ENCODE results near the gene PODXL.
A peak's percentile ranks its signal among the peaks of the same experiment; 100 is the strongest.
"Not testable (repeated sequence)": the region's sequence is repeated elsewhere in the genome, so short reads cannot be mapped to it uniquely, and the experiment has no call there.

PODXL gene

DNA sequence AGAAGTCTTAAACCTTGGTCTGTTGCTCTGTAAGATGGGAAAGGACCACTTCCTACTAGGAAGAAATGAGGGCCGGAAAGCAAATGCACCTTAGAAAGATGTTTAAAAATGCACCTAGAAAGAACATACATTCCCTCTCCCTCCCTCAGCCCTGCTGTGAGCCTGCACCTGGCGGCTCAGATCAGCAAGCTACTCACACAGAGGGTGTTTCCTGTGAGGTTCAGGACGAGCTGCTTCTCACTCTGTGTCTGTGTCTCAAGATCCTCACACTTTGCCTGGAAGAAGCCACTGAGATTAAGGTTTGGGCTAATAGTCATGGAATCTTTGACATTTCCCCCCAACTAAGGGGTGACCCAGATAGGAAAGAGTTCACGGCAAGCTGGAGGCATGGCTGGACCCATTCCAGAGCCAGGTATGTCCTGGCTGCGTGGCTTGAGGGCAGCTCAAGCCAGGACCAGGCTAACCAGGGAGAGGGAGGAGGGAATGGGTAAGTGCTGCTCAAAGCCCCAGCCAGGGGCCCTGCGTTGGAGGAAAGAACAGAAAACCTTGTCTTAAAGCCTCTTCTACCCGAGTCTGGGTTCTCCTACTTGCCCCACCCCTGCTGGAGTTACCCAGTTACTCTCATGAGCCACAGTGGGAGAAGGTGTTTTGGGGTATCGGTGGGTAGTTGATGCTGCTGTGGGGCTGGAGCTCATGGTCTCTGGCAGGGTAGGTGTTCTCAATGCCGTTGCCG lies 47.5 kb downstream of the PODXL start:
- no peaks in the 10 kb centered on the region for H3K79me2 ChIP-seq (ENCODE audit: control insufficient read depth, insufficient read depth, low read length, unreplicated experiment)
- no peaks in the 10 kb centered on the region for H3K36me3 ChIP-seq (ENCODE audit: insufficient read depth, low read length)
- H3K27me3 ChIP-seq (ENCODE audit: insufficient read depth, low read length), result no peaks in the 10 kb centered on the region

DNA sequence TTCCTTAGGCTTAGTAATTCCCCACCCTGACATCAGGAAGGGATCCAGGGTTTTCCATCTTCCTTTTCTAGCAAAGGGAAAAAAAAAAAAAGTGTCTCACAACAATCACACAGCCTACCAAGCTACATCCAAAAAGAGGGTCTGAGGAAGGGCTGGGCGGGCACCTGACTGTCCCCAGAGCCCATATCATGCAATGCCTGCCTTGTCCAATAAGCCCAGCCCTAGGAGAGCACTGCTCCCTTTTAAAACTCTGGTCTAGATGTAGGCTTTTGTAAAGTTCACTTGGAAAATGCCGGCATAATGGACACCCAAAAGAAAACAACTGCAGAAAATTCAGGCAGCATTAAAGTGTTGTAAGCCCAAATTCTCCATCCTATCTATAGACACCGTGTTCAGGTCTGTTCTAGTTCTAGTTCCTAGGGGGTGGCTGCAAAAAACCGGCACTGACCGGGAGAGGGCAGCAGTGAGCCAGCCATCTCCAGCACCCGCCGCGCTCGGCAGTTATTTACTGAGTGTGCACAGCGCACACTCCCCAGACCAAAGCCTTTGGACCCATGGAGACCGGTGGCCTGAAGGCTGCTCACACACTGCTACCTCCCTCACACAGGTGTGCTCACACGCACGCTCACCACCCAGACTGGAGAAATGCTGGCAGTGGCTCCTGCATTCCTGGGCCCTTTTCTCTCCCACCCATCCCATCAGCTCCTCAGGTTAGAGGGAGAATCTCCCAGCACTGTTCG lies 48.7 kb downstream of the PODXL start:
- no peak overlapping the region for H2AFZ ChIP-seq (ENCODE audit: low read length, unreplicated experiment)
- H3K27ac ChIP-seq (ENCODE audit: low read depth, low read length), result no peak overlapping the region
- H3K27me3 ChIP-seq (ENCODE audit: insufficient read depth, low read length), result no peaks in the 10 kb centered on the region
- H3K4me3 ChIP-seq (ENCODE audit: low read depth, low read length), result no peak overlapping the region
- H3K36me3 ChIP-seq (ENCODE audit: insufficient read depth, low read length), result no peaks in the 10 kb centered on the region
- H3K79me2 ChIP-seq (ENCODE audit: control insufficient read depth, insufficient read depth, low read length, unreplicated experiment), result no peaks in the 10 kb centered on the region
- peaks cover 7% of the 10 kb centered on the region for H3K4me1 ChIP-seq (ENCODE audit: control insufficient read depth, insufficient read depth, low read length, unreplicated experiment)

More for the DNA sequence above, 47.5 kb downstream of the PODXL start:
- no peak overlapping the region for H3K27ac ChIP-seq (ENCODE audit: low read depth, low read length)
- H3K4me3 ChIP-seq (ENCODE audit: low read depth, low read length), result no peak overlapping the region
- H2AFZ ChIP-seq (ENCODE audit: low read length, unreplicated experiment), result no peak overlapping the region
- peaks cover 4% of the 10 kb centered on the region for H3K4me1 ChIP-seq (ENCODE audit: control insufficient read depth, insufficient read depth, low read length, unreplicated experiment)

DNA sequence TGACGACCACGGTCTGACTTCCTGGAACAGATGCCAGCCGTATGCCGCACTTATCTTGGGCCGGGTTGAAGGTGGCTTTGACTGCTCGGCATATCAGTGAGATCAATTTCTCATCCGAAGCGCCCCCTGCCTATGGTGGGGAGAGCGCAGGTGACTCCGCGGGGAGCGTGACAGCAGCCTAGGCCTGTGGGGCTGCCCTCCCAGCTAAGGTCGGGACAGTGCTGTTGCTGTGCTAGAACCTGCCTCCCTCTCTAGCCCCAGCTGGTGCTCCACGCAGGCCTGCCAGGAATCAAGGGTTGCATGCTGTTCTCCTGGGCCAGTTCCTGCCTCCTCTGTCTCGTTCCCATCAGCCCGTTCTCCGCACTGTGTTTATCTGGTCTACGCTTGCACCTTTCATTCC lies 49.8 kb downstream of the PODXL start:
- Histone ChIP-seq H3K4me3 (ENCODE audit: low read depth, low read length) (no peak overlapping the region), H3K36me3 (ENCODE audit: insufficient read depth, low read length) (no peaks in the 10 kb centered on the region), H3K27me3 (ENCODE audit: insufficient read depth, low read length) (no peaks in the 10 kb centered on the region), H3K4me1 (ENCODE audit: control insufficient read depth, insufficient read depth, low read length, unreplicated experiment) (peaks cover 11% of the 10 kb centered on the region), H3K27ac (ENCODE audit: low read depth, low read length) (no peak overlapping the region), H3K79me2 (ENCODE audit: control insufficient read depth, insufficient read depth, low read length, unreplicated experiment) (no peaks in the 10 kb centered on the region), H2AFZ (ENCODE audit: low read length, unreplicated experiment) (no peak overlapping the region)

DNA sequence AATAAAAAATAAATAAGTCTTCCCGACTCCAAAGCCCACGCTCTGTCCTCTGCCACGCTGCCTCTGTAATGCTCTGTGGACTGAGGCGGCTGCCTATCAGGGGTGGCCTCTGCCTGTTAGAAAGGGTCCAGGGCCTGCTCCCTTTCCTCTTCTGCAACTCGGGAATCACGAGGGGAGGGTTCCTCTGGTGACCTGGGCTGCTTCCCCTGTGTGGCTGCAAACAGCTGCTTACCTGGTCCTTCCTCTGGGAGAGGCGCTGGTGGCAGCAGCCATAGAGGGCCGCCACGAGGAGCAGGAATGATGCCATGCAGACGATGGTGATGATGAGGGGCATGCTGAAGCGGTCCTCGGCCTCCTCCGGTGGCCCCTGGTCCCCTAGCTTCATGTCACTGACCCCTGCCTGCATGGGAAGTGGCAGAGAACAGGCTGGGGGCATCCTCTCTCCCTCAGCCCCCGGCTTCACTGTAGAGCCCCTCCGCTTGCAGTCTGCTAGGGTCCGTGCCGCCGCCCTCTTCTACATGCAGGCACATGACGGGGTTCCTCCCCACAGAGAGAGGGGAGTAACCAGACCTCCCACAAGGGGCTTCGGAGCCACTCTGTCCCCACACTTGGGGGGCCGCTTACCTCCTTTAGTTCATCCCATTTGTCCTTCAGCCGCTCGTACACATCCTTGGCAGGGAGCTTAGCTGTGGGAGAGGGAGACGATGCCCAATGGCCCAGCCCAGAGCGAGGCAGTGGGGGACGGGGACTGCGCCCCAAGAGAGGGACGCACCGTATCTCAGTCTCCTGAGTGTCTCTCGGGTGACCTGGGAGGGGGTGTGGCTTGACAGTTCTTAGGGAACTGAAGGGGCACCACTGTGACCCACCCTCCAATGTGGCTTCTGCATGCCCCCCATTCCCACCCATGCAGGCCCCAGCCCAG lies 50.5 kb downstream of the PODXL start:
- no peaks in the 10 kb centered on the region for H3K27me3 ChIP-seq (ENCODE audit: insufficient read depth, low read length)
- no peaks in the 10 kb centered on the region for H3K79me2 ChIP-seq (ENCODE audit: control insufficient read depth, insufficient read depth, low read length, unreplicated experiment)
- H3K4me1 ChIP-seq (ENCODE audit: control insufficient read depth, insufficient read depth, low read length, unreplicated experiment), result peaks cover 11% of the 10 kb centered on the region
- H3K36me3 ChIP-seq (ENCODE audit: insufficient read depth, low read length), result no peaks in the 10 kb centered on the region
- H2AFZ ChIP-seq (ENCODE audit: low read length, unreplicated experiment), result no peak overlapping the region
- H3K27ac ChIP-seq (ENCODE audit: low read depth, low read length), result no peak overlapping the region
- no peak overlapping the region for H3K4me3 ChIP-seq (ENCODE audit: low read depth, low read length)

DNA sequence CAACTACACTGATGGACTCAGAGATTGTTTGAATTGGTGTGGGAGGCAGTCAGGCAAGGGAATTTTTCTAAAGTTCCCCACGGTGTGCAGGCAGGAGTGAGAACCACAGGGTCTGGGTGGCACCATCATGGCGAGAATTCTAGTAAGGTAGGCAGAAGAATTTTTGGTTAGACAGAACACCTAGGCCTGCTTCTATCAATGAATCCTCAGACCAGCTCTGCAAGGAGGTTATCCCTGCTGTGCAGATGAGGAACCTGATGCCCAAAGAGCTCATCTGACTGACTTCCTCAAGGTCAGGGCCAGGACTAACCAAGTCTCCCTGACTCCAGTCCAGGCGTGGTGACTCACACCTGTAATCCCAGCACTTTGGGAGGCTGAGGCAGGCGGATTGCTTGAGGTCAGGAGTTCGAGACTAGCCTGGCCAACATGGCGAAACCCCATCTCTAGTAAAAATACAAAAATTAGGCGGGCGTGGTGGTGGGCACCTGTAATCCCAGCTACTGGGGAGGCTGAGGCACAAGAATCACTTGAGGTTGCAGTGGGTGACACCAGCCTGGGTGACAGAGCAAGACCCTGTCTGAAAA lies 51.3 kb downstream of the PODXL start:
- not testable (repeated sequence) for H2AFZ ChIP-seq (ENCODE audit: low read length, unreplicated experiment); H3K79me2 ChIP-seq (ENCODE audit: control insufficient read depth, insufficient read depth, low read length, unreplicated experiment); H3K4me3 ChIP-seq (ENCODE audit: low read depth, low read length); H3K27ac ChIP-seq (ENCODE audit: low read depth, low read length); H3K27me3 ChIP-seq (ENCODE audit: insufficient read depth, low read length); H3K36me3 ChIP-seq (ENCODE audit: insufficient read depth, low read length)
- peaks cover 11% of the 10 kb centered on the region for H3K4me1 ChIP-seq (ENCODE audit: control insufficient read depth, insufficient read depth, low read length, unreplicated experiment)

DNA sequence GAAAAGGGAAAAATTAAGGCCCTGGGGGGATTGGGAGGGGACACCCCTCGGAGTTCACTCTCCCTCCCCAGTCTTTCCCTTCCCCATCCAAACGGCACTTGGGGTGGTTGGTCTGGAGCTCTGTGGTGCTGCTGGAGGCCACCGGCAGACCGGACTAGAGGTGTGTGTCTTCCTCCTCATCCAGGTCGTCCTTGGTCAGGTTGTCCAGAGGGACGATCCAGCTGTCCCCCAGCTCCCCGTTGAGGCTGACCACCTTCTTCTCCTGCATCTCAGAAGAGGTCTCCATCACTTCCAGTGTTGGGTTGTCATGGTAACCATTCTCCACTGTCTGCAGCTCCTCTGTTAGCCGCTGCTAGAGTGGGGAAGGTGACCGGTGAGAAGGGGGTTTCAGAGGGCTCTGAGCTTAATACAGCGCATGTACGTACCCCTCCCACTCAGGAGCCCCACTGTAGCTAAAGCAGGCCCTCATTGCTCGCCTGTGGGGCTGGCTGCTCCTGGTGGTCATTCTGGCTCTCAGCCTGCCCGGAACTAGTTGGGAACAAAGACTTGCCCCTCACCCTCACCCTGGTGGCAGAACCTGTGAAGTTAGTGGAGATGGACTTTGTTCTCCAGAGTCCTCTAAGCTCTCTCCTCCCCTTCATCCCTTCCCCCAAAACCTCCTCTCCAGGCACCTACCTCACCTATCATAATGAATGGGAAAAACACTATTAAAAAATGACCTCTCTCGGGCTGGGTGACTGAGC lies 52.1 kb downstream of the PODXL start:
- Histone ChIP-seq H2AFZ (ENCODE audit: low read length, unreplicated experiment) (no peak overlapping the region), H3K4me3 (ENCODE audit: low read depth, low read length) (no peak overlapping the region), H3K4me1 (ENCODE audit: control insufficient read depth, insufficient read depth, low read length, unreplicated experiment) (peaks cover 11% of the 10 kb centered on the region), H3K79me2 (ENCODE audit: control insufficient read depth, insufficient read depth, low read length, unreplicated experiment) (no peaks in the 10 kb centered on the region), H3K27me3 (ENCODE audit: insufficient read depth, low read length) (no peaks in the 10 kb centered on the region), H3K36me3 (ENCODE audit: insufficient read depth, low read length) (no peaks in the 10 kb centered on the region; the same call in 1 of the 2 replicates), H3K27ac (ENCODE audit: low read depth, low read length) (no peak overlapping the region)

DNA sequence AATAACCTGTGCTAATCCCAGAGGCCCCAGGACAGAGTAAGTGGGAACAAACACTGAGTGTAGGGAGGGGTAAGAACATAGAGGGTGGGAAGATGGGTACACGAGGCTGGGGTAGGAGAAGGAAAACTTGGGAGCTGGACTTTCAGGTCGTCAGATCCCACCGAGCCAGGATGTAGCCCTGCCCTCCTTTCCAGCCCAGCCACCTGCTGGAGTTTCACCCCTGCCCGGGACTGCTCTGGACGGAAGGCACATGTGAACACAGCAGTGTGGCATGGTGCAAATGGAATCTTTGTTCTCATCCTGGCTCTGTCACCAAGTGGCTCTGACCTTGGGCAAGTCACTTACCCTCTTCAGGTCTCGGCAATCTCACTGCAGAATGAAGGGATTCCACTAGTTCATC lies 52.8 kb downstream of the PODXL start:
- H2AFZ ChIP-seq (ENCODE audit: low read length, unreplicated experiment), result no peak overlapping the region
- H3K27ac ChIP-seq (ENCODE audit: low read depth, low read length), result no peak overlapping the region
- H3K36me3 ChIP-seq (ENCODE audit: insufficient read depth, low read length), result no peaks in the 10 kb centered on the region; the same call in 1 of the 2 replicates
- H3K4me1 ChIP-seq (ENCODE audit: control insufficient read depth, insufficient read depth, low read length, unreplicated experiment), result peaks cover 11% of the 10 kb centered on the region
- no peak overlapping the region for H3K4me3 ChIP-seq (ENCODE audit: low read depth, low read length)
- H3K27me3 ChIP-seq (ENCODE audit: insufficient read depth, low read length), result no peaks in the 10 kb centered on the region
- H3K79me2 ChIP-seq (ENCODE audit: control insufficient read depth, insufficient read depth, low read length, unreplicated experiment), result no peaks in the 10 kb centered on the region

DNA sequence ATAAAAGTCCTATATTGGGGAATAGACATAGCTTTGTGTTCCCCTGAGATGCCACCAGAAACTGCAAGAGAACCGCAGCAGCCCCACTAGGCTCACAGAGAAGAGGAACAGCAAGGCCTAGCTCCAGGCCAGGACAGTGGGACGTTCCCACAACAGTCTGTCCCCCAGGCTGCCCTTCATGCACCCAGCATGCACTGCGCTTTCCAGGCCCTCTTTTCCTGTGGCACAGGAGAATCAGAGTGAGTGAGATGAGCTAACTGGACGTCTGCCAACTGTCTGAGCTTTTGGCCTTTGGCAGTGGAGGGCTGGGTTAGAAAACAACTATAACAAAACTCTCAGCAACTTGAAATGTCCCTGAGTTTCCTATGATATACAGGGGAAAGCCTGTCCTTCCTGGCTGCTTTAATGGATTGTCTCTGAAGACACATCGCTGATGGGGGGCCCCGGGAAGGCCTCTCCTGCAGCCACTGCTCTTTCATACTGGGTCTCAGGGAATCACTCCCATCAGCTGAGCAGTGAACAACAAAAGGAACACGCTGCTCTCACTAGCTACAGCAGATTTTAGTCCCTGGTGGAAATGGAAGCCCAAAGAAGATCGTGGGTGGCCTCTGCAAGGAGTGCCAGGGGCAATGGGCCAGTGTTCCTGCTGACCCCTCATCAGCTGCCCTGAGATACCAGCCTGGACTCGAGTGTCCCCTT lies 53.5 kb downstream of the PODXL start:
- Histone ChIP-seq H3K27ac (ENCODE audit: low read depth, low read length) (peak overlapping the region; percentile 0; the same call in 1 of the 2 replicates), H3K4me3 (ENCODE audit: low read depth, low read length) (no peak overlapping the region), H3K36me3 (ENCODE audit: insufficient read depth, low read length) (no peaks in the 10 kb centered on the region; the same call in 1 of the 2 replicates)

DNA sequence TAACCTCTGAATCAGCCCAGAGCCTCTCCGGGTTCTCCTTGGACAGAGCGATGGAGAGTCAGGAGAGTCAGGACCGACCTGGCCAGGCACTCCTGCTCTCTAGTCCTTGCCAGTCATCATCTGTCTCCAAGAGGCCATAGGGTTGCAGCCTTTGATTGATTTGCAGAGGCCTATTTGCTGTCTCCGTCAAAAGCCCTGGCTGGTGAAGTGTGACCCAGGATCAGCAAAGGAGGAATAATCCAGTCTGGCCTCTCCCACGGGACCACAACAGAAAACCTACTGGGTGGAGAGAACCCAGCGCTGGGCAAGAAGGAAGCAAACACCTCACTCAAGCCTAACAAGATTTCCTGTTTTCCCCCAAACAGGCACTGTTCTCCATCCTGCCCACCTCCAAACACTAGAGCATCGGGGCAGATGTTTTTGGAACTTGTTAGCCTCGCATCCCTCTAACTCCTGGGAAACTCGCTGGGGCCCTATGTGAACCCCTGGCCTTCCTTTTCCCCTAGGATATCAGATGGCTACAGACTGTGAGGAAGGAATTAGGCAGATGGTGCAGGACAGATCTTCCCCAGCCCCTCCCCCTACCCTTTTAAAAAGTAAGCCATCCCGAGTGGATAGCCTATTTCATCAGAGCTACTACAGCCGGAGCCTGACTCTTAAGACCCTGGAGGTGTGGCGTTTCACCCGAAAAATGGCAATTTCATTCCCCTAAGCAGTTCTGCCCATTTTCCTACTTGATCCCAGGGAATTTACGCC lies 54.3 kb downstream of the PODXL start:
- no peak overlapping the region for H3K27ac ChIP-seq (ENCODE audit: low read depth, low read length)
- no peak overlapping the region for H3K4me3 ChIP-seq (ENCODE audit: low read depth, low read length)
- peaks cover 22% of the 10 kb centered on the region for H3K4me1 ChIP-seq (ENCODE audit: control insufficient read depth, insufficient read depth, low read length, unreplicated experiment)
- no peaks in the 10 kb centered on the region for H3K79me2 ChIP-seq (ENCODE audit: control insufficient read depth, insufficient read depth, low read length, unreplicated experiment)
- no peaks in the 10 kb centered on the region for H3K27me3 ChIP-seq (ENCODE audit: insufficient read depth, low read length)
- H3K36me3 ChIP-seq (ENCODE audit: insufficient read depth, low read length), result peaks cover 3% of the 10 kb centered on the region; the same call in 1 of the 2 replicates
- H2AFZ ChIP-seq (ENCODE audit: low read length, unreplicated experiment), result no peak overlapping the region

More for the DNA sequence above, 53.5 kb downstream of the PODXL start:
- Histone ChIP-seq H2AFZ (ENCODE audit: low read length, unreplicated experiment) (no peak overlapping the region), H3K4me1 (ENCODE audit: control insufficient read depth, insufficient read depth, low read length, unreplicated experiment) (peaks cover 16% of the 10 kb centered on the region), H3K27me3 (ENCODE audit: insufficient read depth, low read length) (no peaks in the 10 kb centered on the region), H3K79me2 (ENCODE audit: control insufficient read depth, insufficient read depth, low read length, unreplicated experiment) (no peaks in the 10 kb centered on the region)
